HG02870 (cell line): ENCODE results near the gene PRKN.

ENCODE experiments used
- ATAC-seq: cut with Tn5 transposase; IDR thresholded peaks from one replicate; pipeline ENCODE4 v1.9.1; 2021; ENCODE audit warnings: mild to moderate bottlenecking, moderate library complexity; ENCODE audit not compliant: unreplicated experiment

PRKN gene

GRCh38 chr6:162154001-162154400, 573.6 kb downstream of the PRKN start:
- no peak for ATAC-seq

GRCh38 chr6:162153120-162153519, 574.4 kb downstream of the PRKN start:
- no peak for ATAC-seq

- no peak for ATAC-seq
Measured at GRCh38 chr6:162151021-162151665, 576.4 kb downstream of the PRKN start.

- ATAC-seq, result no peak
Measured at GRCh38 chr6:162150295-162150694, 577.3 kb downstream of the PRKN start.

GRCh38 chr6:162149786-162150185, 577.8 kb downstream of the PRKN start:
- ATAC-seq, result no peak

- ATAC-seq, result no peak
Measured at GRCh38 chr6:162147805-162148204, 579.8 kb downstream of the PRKN start.

GRCh38 chr6:162147281-162147680, 580.3 kb downstream of the PRKN start:
- ATAC-seq, result no peak

GRCh38 chr6:162140251-162140852, 587.2 kb downstream of the PRKN start:
- ATAC-seq, result no peak

GRCh38 chr6:162125659-162126058, 601.9 kb downstream of the PRKN start:
- ATAC-seq, result no peak

GRCh38 chr6:162124710-162125435, 602.7 kb downstream of the PRKN start:
- ATAC-seq, result no peak

GRCh38 chr6:162123797-162124196, 603.8 kb downstream of the PRKN start:
- no peak for ATAC-seq

- ATAC-seq, result no peak
Measured at GRCh38 chr6:162119341-162119740, 608.2 kb downstream of the PRKN start.

GRCh38 chr6:162118706-162119105, 608.9 kb downstream of the PRKN start:
- no peak for ATAC-seq

GRCh38 chr6:162116902-162117525, 610.6 kb downstream of the PRKN start:
- no peak for ATAC-seq

- ATAC-seq, result no peak
Measured at GRCh38 chr6:162109480-162110050, 618.0 kb downstream of the PRKN start.

- no peak for ATAC-seq
Measured at GRCh38 chr6:162108041-162108440, 619.5 kb downstream of the PRKN start.

- ATAC-seq, result no peak
Measured at GRCh38 chr6:162100096-162100495, 627.5 kb downstream of the PRKN start.

- ATAC-seq, result no peak
Measured at GRCh38 chr6:162099685-162100084, 627.9 kb downstream of the PRKN start.

- no peak for ATAC-seq
Measured at GRCh38 chr6:162092816-162093502, 634.6 kb downstream of the PRKN start.

- ATAC-seq, result no peak
Measured at GRCh38 chr6:162090734-162091133, 636.8 kb downstream of the PRKN start.

- no peak for ATAC-seq
Measured at GRCh38 chr6:162088091-162088490, 639.5 kb downstream of the PRKN start.
